ENCODE measurements around the gene MROH7. TPM values are rescaled to one million over a fixed set of nuclear protein-coding genes. Genes with fewer than 3 reads are reported as not detected.

The MROH7 gene
- total RNA-seq, 1 donor = 7.3 TPM

Other genes starting within 250 kb of the MROH7 start
- gene SSBP3, start 235.4 kb upstream of the MROH7 start, total RNA-seq = 72.4 TPM
- 23.7 TPM for gene ACOT11, start 93.6 kb upstream of the MROH7 start, total RNA-seq
- gene FAM151A, start 18.3 kb upstream of the MROH7 start, total RNA-seq = not detected
- 13.7 TPM for gene TTC4, start 74.1 kb downstream of the MROH7 start, total RNA-seq
- 7.3 TPM for gene PARS2, start 122.7 kb downstream of the MROH7 start, total RNA-seq
- 5.7 TPM for gene TTC22, start 159.5 kb downstream of the MROH7 start, total RNA-seq
- 51.4 TPM for gene DHCR24, start 245.4 kb downstream of the MROH7 start, total RNA-seq